Stimulated activated naive CD8-positive, alpha-beta T cell treated with anti-CD3 and anti-CD28 coated beads, Interleukin-15, Interleukin-2, amounts not matched to agents 100 U/mL and 50 U/mL, for 24 hours (primary cell): ENCODE results near the gene TEKTIP1.
A peak's percentile ranks its signal among the peaks of the same experiment; 100 is the strongest.

ENCODE experiments used
- ATAC-seq: fragments of 150-1000 bp; cut with Tn5 transposase; one replicate; pipeline ENCODE4 v1.10.0; 2021
- DNase-seq: peaks from one replicate; pipeline ENCODE4 v3.0.0; 2021

Gene TEKTIP1

DNA sequence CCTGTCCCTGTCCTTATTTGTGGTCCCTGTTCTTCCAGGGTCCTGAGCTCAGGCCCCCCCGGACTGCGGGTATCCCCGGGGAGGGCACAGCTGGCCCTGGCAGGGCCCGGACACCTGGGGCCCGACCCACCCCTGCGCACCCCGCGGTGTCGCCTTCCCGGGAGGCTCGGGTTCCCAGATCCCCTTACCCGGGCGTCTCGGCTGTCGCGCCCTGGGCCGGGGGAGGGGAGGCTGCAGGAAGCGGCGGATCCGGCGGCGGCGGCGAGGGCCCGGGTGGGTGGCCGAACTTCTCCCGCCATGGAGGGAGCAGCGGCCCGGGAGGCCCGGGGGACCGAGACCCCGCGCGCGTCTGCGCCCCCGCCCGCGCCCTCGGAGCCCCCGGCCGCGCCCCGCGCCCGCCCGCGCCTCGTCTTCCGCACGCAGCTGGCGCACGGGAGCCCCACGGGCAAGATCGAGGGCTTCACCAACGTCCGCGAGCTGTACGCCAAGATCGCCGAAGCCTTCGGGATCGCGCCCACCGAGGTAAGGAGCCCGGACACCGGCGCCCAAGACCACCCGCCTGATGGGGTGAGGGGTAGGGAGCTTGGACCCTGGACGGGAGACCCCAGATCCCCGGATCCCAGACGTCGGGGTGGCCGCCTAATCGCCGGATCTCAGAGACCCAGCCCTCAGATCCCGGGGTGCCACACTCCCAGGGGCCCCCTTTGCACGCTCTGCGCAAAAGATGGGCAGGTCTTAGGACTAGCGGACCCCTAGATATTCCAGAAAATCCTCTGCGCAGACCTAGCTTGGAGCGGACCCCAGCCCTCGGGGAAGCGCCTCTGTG is 46.5 kb downstream of the TEKTIP1 start, which contains the start of gene GIPC3:
Gene GIPC3 (plus strand): TSS at position 178 of the 826 bp plus-strand sequence. CDS start 120 bp downstream, at position 298.
- DNase-seq = peak; percentile 33
- ATAC-seq = no peak

DNA sequence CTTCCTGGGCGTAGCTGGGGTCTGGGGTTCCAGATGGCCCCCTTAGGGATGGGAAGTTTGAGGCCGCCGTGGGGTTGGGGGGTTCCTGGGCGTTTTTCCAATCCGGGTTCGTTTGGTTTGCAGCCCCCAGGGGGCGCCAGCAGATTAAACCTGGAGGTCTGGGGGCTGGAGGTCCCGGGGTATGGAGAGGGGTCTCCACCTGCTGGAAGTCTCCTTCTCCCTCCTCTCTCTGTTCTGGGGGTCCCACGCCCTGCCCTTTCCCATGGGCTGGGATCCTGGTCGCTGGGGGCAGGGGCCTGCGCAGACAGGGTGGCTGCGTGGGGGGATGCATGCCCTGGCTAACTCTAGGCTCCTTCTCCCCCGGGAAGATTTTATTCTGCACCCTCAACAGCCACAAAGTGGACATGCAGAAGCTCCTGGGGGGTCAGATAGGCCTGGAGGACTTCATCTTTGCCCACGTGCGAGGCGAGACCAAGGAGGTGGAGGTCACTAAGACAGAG is 47.2 kb downstream of the TEKTIP1 start:
- no peak for ATAC-seq
- peak; percentile 65 for DNase-seq

- no peak for DNase-seq
- ATAC-seq = no peak
Observed at GRCh38 chr19:3586707-3587346, 47.9 kb downstream of the TEKTIP1 start.

DNA sequence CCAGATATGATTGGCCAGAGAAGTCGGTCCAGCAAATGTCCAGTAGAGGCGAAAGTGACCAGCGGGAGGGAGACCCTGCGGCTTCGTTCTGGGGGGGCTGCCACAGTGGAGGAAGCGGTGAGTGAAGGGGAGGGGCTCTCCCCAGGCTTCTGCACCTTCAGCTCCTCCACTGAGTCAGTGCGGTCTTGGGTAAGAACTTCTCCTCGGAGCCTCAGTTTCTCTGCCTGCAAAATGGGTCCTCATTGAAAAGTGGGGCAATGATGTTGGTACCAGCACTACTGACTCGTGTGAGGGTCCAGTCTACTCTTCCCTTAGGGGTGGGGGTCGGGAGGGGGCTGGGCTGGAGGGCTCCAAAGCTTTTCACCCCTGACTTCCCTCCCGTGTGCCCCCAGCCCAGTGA is 50.5 kb downstream of the TEKTIP1 start:
- DNase-seq (no peak), ATAC-seq (no peak)

GRCh38 chr19:3589949-3590348 is 51.0 kb downstream of the TEKTIP1 start:
- ATAC-seq = no peak

GRCh38 chr19:3590991-3591659 is 52.2 kb downstream of the TEKTIP1 start:
- DNase-seq (no peak), ATAC-seq (no peak)

More at GRCh38 chr19:3589949-3590348, 51.0 kb downstream of the TEKTIP1 start:
- DNase-seq = no peak

DNA sequence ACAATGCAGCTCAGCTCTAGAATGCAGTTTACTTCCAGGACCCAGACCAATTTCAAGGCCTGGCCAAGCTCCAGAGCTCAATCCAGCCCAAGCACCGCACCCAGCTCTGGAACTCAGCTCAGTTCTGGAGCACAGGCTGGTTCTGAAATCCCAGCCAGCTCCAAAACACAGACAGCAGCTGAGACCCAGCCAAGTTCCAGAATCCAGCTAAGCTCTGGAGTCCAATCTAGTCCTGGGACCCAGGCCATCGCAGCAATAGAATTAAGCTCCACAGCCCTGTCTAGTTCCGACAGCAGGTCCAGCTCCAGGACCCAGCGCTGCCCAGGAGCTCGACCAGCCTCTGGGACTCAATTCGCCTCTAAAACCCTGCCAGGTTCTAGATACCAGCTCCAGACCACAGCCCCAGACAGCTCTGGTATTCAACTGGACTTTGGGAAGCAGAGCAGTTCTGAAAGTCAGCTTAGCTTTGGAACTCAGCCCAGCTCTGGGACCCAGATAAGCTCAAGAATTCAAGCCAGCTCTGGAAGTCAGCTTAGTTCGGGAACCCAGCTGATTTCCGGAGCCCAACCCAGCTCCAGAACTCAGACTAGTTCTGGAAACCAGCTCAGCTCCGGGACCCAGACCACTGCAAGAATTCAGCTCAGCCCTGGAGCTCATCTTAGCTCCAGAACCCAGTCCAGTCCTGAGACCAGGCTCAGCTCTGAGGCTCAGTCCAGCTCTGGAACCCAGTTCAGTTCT is 53.1 kb downstream of the TEKTIP1 start:
- no peak for DNase-seq
- no peak for ATAC-seq

GRCh38 chr19:3593156-3593555 is 54.2 kb downstream of the TEKTIP1 start:
- no peak for DNase-seq
- no peak for ATAC-seq
